A204.1 (cell line): Measurements from ENCODE around the gene CEMIP2.
A peak's percentile ranks its signal among the peaks of the same experiment; 100 is the strongest.

Source experiments
- FAIRE-seq: peaks from 2 replicates; lab custom pipeline; 2012; peaks lifted over from hg19 to GRCh38; lab: Jason Lieb, UNC

The CEMIP2 gene

GRCh38 chr9:71746023-71746757 is 22.1 kb downstream of the CEMIP2 start:
- no peak for FAIRE-seq

- FAIRE-seq = no peak
Observed at GRCh38 chr9:71744754-71745521, 23.4 kb downstream of the CEMIP2 start.

- FAIRE-seq = no peak
Observed at GRCh38 chr9:71743882-71744281, 24.4 kb downstream of the CEMIP2 start.

GRCh38 chr9:71743217-71743705 is 25.1 kb downstream of the CEMIP2 start:
- FAIRE-seq = no peak

GRCh38 chr9:71742703-71743102 is 25.6 kb downstream of the CEMIP2 start:
- FAIRE-seq = no peak

GRCh38 chr9:71741926-71742648 is 26.2 kb downstream of the CEMIP2 start:
- no peak for FAIRE-seq

GRCh38 chr9:71740199-71740598 is 28.1 kb downstream of the CEMIP2 start:
- no peak for FAIRE-seq

GRCh38 chr9:71737455-71737854 is 30.9 kb downstream of the CEMIP2 start:
- no peak for FAIRE-seq

- no peak for FAIRE-seq
Observed at GRCh38 chr9:71736236-71736635, 32.1 kb downstream of the CEMIP2 start.

GRCh38 chr9:71734950-71735349 is 33.4 kb downstream of the CEMIP2 start:
- no peak for FAIRE-seq

- FAIRE-seq = no peak
Observed at GRCh38 chr9:71733176-71733575, 35.1 kb downstream of the CEMIP2 start.

GRCh38 chr9:71729816-71730526 is 38.3 kb downstream of the CEMIP2 start:
- FAIRE-seq = no peak

GRCh38 chr9:71726723-71727122 is 41.6 kb downstream of the CEMIP2 start:
- FAIRE-seq = no peak

- no peak for FAIRE-seq
Observed at GRCh38 chr9:71725590-71726338, 42.5 kb downstream of the CEMIP2 start.

- FAIRE-seq = no peak
Observed at GRCh38 chr9:71721855-71722254, 46.5 kb downstream of the CEMIP2 start.

GRCh38 chr9:71719562-71719961 is 48.8 kb downstream of the CEMIP2 start:
- FAIRE-seq = no peak

GRCh38 chr9:71719088-71719487 is 49.2 kb downstream of the CEMIP2 start:
- no peak for FAIRE-seq

GRCh38 chr9:71716138-71716909 is 52.0 kb downstream of the CEMIP2 start:
- FAIRE-seq = peak; percentile 95

- no peak for FAIRE-seq
Observed at GRCh38 chr9:71710856-71711255, 57.5 kb downstream of the CEMIP2 start.

GRCh38 chr9:71710201-71710600 is 58.1 kb downstream of the CEMIP2 start:
- FAIRE-seq = no peak

- no peak for FAIRE-seq
Observed at GRCh38 chr9:71709384-71709783, 58.9 kb downstream of the CEMIP2 start.
